Ishikawa (cell line): ENCODE results near the gene CKAP4.

Experiments used
- CEBPB ChIP-seq: IDR thresholded peaks from 2 replicates; pipeline ENCODE4 v1.6.1; 2012
- CREB1 ChIP-seq: IDR thresholded peaks from 2 replicates; pipeline ENCODE4 v1.6.1; 2012; ENCODE audit warnings: low read depth
- EGR1 ChIP-seq: IDR thresholded peaks from 2 replicates; pipeline ENCODE4 v1.6.1; 2012
- EP300 ChIP-seq: IDR thresholded peaks from 2 replicates; pipeline ENCODE4 v1.6.1; 2012; ENCODE audit warnings: borderline replicate concordance
- FOXM1 ChIP-seq: IDR thresholded peaks from 2 replicates; pipeline ENCODE4 v1.6.1; 2012; ENCODE audit warnings: low read depth, borderline replicate concordance
- NFIC ChIP-seq: IDR thresholded peaks from 2 replicates; pipeline ENCODE4 v1.6.1; 2012
- RAD21 ChIP-seq: IDR thresholded peaks from 2 replicates; pipeline ENCODE4 v1.6.1; 2012; ENCODE audit warnings: low read depth
- TAF1 ChIP-seq: IDR thresholded peaks from 2 replicates; pipeline ENCODE4 v1.6.1; 2012; ENCODE audit warnings: low read depth, mild to moderate bottlenecking
- TCF12 ChIP-seq: IDR thresholded peaks from 2 replicates; pipeline ENCODE4 v1.6.1; 2012; ENCODE audit warnings: low read depth
- TEAD4 ChIP-seq: IDR thresholded peaks from 2 replicates; pipeline ENCODE4 v1.6.1; 2012
- YY1 ChIP-seq: IDR thresholded peaks from 2 replicates; pipeline ENCODE4 v1.6.1; 2012; ENCODE audit warnings: low read depth
- ZBTB7A ChIP-seq: IDR thresholded peaks from 2 replicates; pipeline ENCODE4 v1.6.1; 2012; ENCODE audit warnings: low read depth
- TF ChIP-seq, protein P1 (sequence below): IDR thresholded peaks from 2 replicates; pipeline ENCODE4 v1.6.1; 2012
- TF ChIP-seq, protein P2 (sequence below): IDR thresholded peaks from 2 replicates; pipeline ENCODE4 v1.6.1; 2012
- TF ChIP-seq, protein P3 (sequence below): IDR thresholded peaks from 2 replicates; pipeline ENCODE4 v1.6.1; 2012; ENCODE audit warnings: low read depth, mild to moderate bottlenecking

The CKAP4 gene

DNA sequence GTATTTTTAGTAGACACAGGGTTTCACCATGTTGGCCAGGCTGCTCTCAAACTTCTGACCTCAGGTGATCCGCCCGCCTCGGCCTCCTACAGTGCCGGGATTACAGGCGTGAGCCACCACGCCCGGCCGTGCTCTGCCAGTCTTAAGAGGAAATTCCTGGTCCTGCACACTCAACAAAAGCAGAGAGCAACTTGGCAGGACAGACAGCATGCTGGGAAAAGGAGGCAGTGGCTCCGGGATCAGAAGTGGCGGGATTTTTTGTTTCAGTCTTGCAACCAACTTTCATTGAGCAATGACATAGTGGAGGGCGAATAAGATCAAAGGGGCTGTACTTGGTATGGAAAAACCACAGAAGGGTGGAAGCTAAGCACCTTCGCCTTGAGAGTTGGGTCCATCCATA lies 2.1 kb downstream of the CKAP4 start:
- TF ChIP-seq NFIC (no peak), EGR1 (no peak), CREB1 (no peak), EP300 (no peak), RAD21 (no peak), CEBPB (no peak), TEAD4 (no peak), YY1 (no peak), TAF1 (no peak), ZBTB7A (no peak), TCF12 (no peak), FOXM1 (no peak)
- TF ChIP-seq, protein P1, sequence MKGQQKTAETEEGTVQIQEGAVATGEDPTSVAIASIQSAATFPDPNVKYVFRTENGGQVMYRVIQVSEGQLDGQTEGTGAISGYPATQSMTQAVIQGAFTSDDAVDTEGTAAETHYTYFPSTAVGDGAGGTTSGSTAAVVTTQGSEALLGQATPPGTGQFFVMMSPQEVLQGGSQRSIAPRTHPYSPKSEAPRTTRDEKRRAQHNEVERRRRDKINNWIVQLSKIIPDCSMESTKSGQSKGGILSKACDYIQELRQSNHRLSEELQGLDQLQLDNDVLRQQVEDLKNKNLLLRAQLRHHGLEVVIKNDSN = no peak
- TF ChIP-seq, protein P2, sequence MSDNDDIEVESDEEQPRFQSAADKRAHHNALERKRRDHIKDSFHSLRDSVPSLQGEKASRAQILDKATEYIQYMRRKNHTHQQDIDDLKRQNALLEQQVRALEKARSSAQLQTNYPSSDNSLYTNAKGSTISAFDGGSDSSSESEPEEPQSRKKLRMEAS = no peak
- TF ChIP-seq, protein P3, sequence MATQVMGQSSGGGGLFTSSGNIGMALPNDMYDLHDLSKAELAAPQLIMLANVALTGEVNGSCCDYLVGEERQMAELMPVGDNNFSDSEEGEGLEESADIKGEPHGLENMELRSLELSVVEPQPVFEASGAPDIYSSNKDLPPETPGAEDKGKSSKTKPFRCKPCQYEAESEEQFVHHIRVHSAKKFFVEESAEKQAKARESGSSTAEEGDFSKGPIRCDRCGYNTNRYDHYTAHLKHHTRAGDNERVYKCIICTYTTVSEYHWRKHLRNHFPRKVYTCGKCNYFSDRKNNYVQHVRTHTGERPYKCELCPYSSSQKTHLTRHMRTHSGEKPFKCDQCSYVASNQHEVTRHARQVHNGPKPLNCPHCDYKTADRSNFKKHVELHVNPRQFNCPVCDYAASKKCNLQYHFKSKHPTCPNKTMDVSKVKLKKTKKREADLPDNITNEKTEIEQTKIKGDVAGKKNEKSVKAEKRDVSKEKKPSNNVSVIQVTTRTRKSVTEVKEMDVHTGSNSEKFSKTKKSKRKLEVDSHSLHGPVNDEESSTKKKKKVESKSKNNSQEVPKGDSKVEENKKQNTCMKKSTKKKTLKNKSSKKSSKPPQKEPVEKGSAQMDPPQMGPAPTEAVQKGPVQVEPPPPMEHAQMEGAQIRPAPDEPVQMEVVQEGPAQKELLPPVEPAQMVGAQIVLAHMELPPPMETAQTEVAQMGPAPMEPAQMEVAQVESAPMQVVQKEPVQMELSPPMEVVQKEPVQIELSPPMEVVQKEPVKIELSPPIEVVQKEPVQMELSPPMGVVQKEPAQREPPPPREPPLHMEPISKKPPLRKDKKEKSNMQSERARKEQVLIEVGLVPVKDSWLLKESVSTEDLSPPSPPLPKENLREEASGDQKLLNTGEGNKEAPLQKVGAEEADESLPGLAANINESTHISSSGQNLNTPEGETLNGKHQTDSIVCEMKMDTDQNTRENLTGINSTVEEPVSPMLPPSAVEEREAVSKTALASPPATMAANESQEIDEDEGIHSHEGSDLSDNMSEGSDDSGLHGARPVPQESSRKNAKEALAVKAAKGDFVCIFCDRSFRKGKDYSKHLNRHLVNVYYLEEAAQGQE = no peak

DNA sequence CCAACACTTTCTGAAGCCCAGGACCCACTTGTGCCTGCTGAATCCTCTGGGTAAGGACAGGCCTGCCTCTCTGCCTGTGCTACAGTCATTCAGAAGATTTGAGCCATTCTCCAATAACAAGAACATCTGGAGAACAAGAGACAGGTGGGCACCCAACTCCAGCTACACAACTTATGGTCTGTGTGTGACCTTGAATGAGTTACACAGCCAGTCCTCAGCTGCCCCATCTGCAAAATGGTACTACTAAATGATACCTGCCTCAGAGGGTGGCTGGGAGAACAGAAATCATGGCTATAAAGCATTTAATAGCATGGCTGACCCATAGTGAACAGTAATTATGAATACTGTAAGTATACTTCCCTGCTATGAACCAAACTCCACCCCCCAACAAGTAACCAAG lies 4.2 kb downstream of the CKAP4 start:
- TF ChIP-seq RAD21 (no peak), TEAD4 (no peak), NFIC (no peak), EP300 (no peak), TAF1 (no peak), EGR1 (no peak), TCF12 (no peak), CEBPB (no peak), YY1 (no peak), CREB1 (no peak)
- TF ChIP-seq, protein P1 = no peak

DNA sequence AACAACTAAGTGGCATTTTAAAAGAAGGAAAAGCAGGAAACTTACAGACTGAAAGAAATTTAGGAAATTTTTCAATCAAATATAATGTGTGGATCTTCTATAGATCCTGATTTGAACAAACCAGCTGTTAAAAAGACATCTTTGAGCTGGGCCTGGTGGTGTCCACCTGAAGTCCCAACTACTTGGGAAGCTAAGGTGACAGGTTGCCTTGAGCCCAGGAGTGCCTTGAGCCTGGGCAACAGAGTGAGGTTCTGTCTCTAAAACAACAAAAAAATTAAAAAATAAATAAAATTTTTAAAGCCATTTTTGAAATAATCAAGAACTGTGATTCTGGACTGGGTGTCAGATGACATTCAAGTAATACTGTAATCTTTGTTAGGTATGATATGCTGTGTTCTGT lies 7.0 kb downstream of the CKAP4 start:
- TF ChIP-seq NFIC (no peak), RAD21 (no peak), CREB1 (no peak), YY1 (no peak), EP300 (no peak), ZBTB7A (no peak), FOXM1 (no peak), TCF12 (no peak), TAF1 (no peak)

DNA sequence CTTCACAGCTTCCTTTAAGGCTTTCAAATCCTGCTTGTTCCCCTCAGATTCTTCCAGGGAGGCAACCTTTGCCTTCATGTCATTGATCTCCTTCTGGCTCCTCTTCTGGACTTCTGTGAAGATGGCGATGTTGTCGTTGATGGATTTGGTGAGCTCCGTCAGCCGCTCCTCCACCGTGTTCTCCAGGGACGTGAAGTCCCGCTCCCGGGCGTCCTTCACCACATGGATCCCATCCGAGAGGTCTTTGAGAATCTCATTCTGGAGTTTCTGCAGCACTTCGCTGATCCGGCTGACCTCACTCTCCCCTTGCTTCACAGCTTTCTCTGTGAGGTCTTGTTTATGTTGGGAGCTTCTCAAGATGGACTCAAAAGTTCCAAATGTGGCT lies 7.9 kb downstream of the CKAP4 start:
- TF ChIP-seq FOXM1 = no peak
- TF ChIP-seq NFIC = no peak
- TF ChIP-seq EGR1 = no peak
- no peak for TF ChIP-seq TAF1
- no peak for TF ChIP-seq EP300
- TF ChIP-seq RAD21 = no peak
- TF ChIP-seq, protein P3 = no peak
- no peak for TF ChIP-seq CEBPB
- TF ChIP-seq, protein P2 = no peak
- no peak for TF ChIP-seq TEAD4
- TF ChIP-seq CREB1 = no peak
- TF ChIP-seq ZBTB7A = no peak
- TF ChIP-seq TCF12 = no peak
- TF ChIP-seq YY1 = no peak
- TF ChIP-seq, protein P1 = no peak

DNA sequence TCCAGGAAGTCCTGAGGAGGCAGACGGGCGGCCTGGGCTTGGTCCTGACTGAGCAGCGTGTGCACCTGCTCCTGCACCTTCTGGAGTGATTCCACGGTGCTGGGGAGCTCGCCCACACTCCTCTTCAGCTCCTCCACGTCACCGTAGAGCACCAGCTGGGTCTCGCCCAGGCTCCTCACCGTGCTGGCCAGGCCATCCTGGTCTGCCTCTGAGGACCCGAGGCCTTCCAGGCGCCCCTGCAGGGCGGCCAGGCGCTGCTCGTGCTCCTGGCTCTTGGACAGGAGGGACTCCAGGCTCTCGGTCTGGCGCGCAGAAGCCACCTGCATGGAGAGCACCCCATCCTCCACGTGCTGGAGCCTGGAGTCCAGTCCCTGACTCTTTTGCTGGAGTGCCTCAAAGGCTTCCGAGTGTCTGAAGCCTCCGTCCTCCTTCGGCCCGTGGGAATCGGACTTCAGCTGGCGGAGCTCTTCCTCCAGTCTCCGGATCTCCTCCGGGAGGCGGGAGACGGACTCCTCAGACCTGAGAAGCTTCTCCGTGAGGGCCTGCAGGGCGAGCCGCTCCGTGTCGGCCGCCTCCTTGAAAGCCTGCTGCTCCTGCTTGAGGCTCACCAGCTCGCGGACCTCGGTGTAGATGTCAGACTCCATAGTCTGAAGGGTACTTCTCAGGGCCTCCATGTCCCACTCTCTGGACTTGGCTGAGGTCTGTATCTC lies 8.4 kb downstream of the CKAP4 start:
- no peak for TF ChIP-seq EGR1
- TF ChIP-seq TAF1 = no peak
- TF ChIP-seq, protein P2 = no peak
- TF ChIP-seq CREB1 = no peak
- TF ChIP-seq, protein P3 = no peak
- TF ChIP-seq, protein P1 = no peak
- no peak for TF ChIP-seq RAD21
- TF ChIP-seq TCF12 = no peak
- TF ChIP-seq TEAD4 = no peak
- no peak for TF ChIP-seq FOXM1
- TF ChIP-seq EP300 = no peak
- TF ChIP-seq ZBTB7A = no peak
- TF ChIP-seq CEBPB = no peak
- TF ChIP-seq YY1 = no peak
- no peak for TF ChIP-seq NFIC
